H1 (cell line): ENCODE data around the gene MIPOL1. TPM values are rescaled to one million over a fixed set of nuclear protein-coding genes. Genes with fewer than 3 reads are reported as not detected.

Experiments
- CTCF ChIA-PET: fragments of 300-600 bp; sonication (Branson Sonifier 250); formaldehyde crosslinking; loops from one replicate; lab custom pipeline; 2021; ENCODE audit not compliant: partially characterized antibody; lab: Charles Lee
- POLR2A ChIA-PET: fragments of 300-600 bp; sonication (Branson Sonifier 250); formaldehyde crosslinking; loops from one replicate; lab custom pipeline; 2021; ENCODE audit warnings: inconsistent platforms; ENCODE audit not compliant: partially characterized antibody; lab: Charles Lee
- DNase-seq, 2 experiments: peaks; one replicate each; pipeline versions ENCODE4 v3.0.0 to v3.0.0-alpha.2; 2010 to 2022; ENCODE audit warnings: low spot score in 2 of 2, low read depth in 1 of 2, mixed read lengths in 1 of 2
- FAIRE-seq: peaks from 2 replicates; lab custom pipeline; 2011; peaks lifted over from hg19 to GRCh38; lab: Jason Lieb, UNC
- H2AFZ ChIP-seq: 2 replicates; pipeline ENCODE4 v1.8.1; 2012; ENCODE audit warnings: low read length, inconsistent platforms
- H2AK5ac ChIP-seq: 2 replicates; pipeline ENCODE4 v1.6.1; 2013; ENCODE audit warnings: low read depth, low read length
- H2BK120ac ChIP-seq: replicated peaks from 2 replicates; pipeline ENCODE3; 2013; ENCODE audit warnings: low read depth, low read length, inconsistent platforms
- H2BK12ac ChIP-seq: 2 replicates; pipeline ENCODE4 v1.6.1; 2013; ENCODE audit warnings: low read depth, low read length
- H2BK15ac ChIP-seq: 2 replicates; pipeline ENCODE4 v1.6.1; 2013; ENCODE audit warnings: low read length
- H2BK20ac ChIP-seq: 2 replicates; pipeline ENCODE4 v1.6.1; 2013; ENCODE audit warnings: low read length
- H2BK5ac ChIP-seq: 2 replicates; pipeline ENCODE4 v1.6.1; 2013; ENCODE audit warnings: low read depth, low read length
- H3K14ac ChIP-seq: 2 replicates; pipeline ENCODE4 v1.6.1; 2013; ENCODE audit warnings: inconsistent platforms; ENCODE audit not compliant: insufficient read length
- H3K18ac ChIP-seq: 2 replicates; pipeline ENCODE4 v1.6.1; 2013; ENCODE audit warnings: low read length; ENCODE audit errors: extremely low read depth
- H3K23ac ChIP-seq: 2 replicates; pipeline ENCODE4 v1.6.1; 2013; ENCODE audit warnings: inconsistent platforms; ENCODE audit not compliant: insufficient read length
- H3K23me2 ChIP-seq: 2 replicates; pipeline ENCODE4 v1.6.1; 2013; ENCODE audit warnings: low read depth, low read length
- H3K27ac ChIP-seq: 2 replicates; pipeline ENCODE4 v1.6.1; 2011; ENCODE audit warnings: low read depth, low read length, inconsistent platforms
- H3K27me3 ChIP-seq, 4 experiments: replicated peaks in 1 of 4; 1 replicate in 1 of 4; 2 replicates in 3 of 4; pipeline versions ENCODE4 v1.6.1 to v1.8.1; 2011 to 2013; ENCODE audit warnings: low read length in 3 of 4, mild to moderate bottlenecking in 3 of 4, inconsistent platforms in 2 of 4, mixed read lengths in 2 of 4, moderate library complexity in 1 of 4; ENCODE audit not compliant: control insufficient read depth in 3 of 4, insufficient read depth in 3 of 4; ENCODE audit errors: extremely low read depth in 1 of 4
- H3K36me3 ChIP-seq, 4 experiments: 2 replicates each; pipeline versions ENCODE4 v1.6.1 to v1.8.1; 2011 to 2013; ENCODE audit warnings: mild to moderate bottlenecking in 4 of 4, low read length in 3 of 4, moderate library complexity in 2 of 4, control low read depth in 1 of 4, inconsistent platforms in 1 of 4; ENCODE audit not compliant: insufficient read depth in 4 of 4, control insufficient read depth in 2 of 4
- H3K4ac ChIP-seq: replicated peaks from 2 replicates; pipeline ENCODE3; 2013; ENCODE audit warnings: low read length, low read depth, mixed read lengths, inconsistent platforms; ENCODE audit not compliant: insufficient read length
- H3K4me1 ChIP-seq, 4 experiments: replicated peaks in 1 of 4; 1 replicate in 1 of 4; 2 replicates in 3 of 4; pipeline versions ENCODE4 v1.6.1 to v1.8.1; 2011 to 2013; ENCODE audit warnings: low read length in 3 of 4, inconsistent platforms in 2 of 4, mixed read lengths in 1 of 4; ENCODE audit not compliant: insufficient read depth in 4 of 4, control insufficient read depth in 3 of 4
- H3K4me2 ChIP-seq, 2 experiments: 2 replicates each; pipeline versions ENCODE4 v1.6.1 to v1.8.1; 2011 to 2013; ENCODE audit warnings: low read depth in 2 of 2, low read length in 2 of 2, control low read depth in 1 of 2, inconsistent platforms in 1 of 2, mild to moderate bottlenecking in 1 of 2; ENCODE audit not compliant: insufficient read depth in 1 of 2
- H3K4me3 ChIP-seq, 4 experiments: fragments of 200-600, 300-600 bp in 1 of 4; sonication (generic), shearing (Covaris generic), sonication (Bioruptor Twin) in 1 of 4; 2 replicates each; pipeline versions ENCODE4 v1.5.1 to v1.8.1; 2011 to 2016; ENCODE audit warnings: low read length in 4 of 4, low read depth in 3 of 4, control low read depth in 2 of 4, inconsistent platforms in 2 of 4, mild to moderate bottlenecking in 2 of 4, mixed read lengths in 1 of 4, moderate library complexity in 1 of 4; ENCODE audit not compliant: insufficient read depth in 2 of 4; ENCODE audit errors: extremely low read depth in 1 of 4
- H3K56ac ChIP-seq: replicated peaks from 2 replicates; pipeline ENCODE3; 2013; ENCODE audit warnings: low read depth, mild to moderate bottlenecking, mixed read lengths, low read length, inconsistent platforms; ENCODE audit not compliant: insufficient read length
- H3K79me1 ChIP-seq: 2 replicates; pipeline ENCODE4 v1.6.1; 2013; ENCODE audit warnings: low read depth, low read length, control low read depth
- H3K79me2 ChIP-seq, 2 experiments: 2 replicates each; pipeline versions ENCODE4 v1.6.1 to v1.8.1; 2012 to 2013; ENCODE audit warnings: low read length in 2 of 2, mild to moderate bottlenecking in 2 of 2, inconsistent platforms in 1 of 2; ENCODE audit not compliant: insufficient read depth in 2 of 2, control insufficient read depth in 1 of 2
- H3K9ac ChIP-seq, 4 experiments: replicated peaks in 1 of 4; 1 replicate in 1 of 4; 2 replicates in 3 of 4; pipeline versions ENCODE4 v1.6.1 to v1.8.1; 2011 to 2013; ENCODE audit warnings: low read depth in 3 of 4, low read length in 3 of 4, control low read depth in 2 of 4, mild to moderate bottlenecking in 2 of 4, moderate library complexity in 2 of 4, inconsistent platforms in 1 of 4; ENCODE audit errors: extremely low read depth in 1 of 4
- H3K9me3 ChIP-seq, 2 experiments: 2 replicates each; pipeline versions ENCODE4 v1.6.1 to v1.8.1; 2012 to 2013; ENCODE audit warnings: mild to moderate bottlenecking in 2 of 2, moderate library complexity in 2 of 2, control low read depth in 1 of 2, inconsistent platforms in 1 of 2, low read depth in 1 of 2, low read length in 1 of 2, mixed read lengths in 1 of 2; ENCODE audit not compliant: insufficient read depth in 2 of 2
- H4K20me1 ChIP-seq, 2 experiments: replicated peaks in 1 of 2; 2 replicates each; pipeline versions ENCODE3 to v1.8.1; 2011 to 2013; ENCODE audit warnings: inconsistent platforms in 2 of 2, low read length in 2 of 2, mild to moderate bottlenecking in 1 of 2; ENCODE audit not compliant: insufficient read depth in 2 of 2, control insufficient read depth in 1 of 2
- H4K5ac ChIP-seq: 2 replicates; pipeline ENCODE4 v1.6.1; 2013; ENCODE audit warnings: low read length, low read depth, mixed read lengths, inconsistent platforms; ENCODE audit not compliant: insufficient read length
- H4K8ac ChIP-seq: 2 replicates; pipeline ENCODE4 v1.8.0; 2013; ENCODE audit warnings: mild to moderate bottlenecking, moderate library complexity, low read length, inconsistent platforms; ENCODE audit not compliant: insufficient read depth; ENCODE audit errors: extremely low read depth
- H4K91ac ChIP-seq: replicated peaks from 2 replicates; pipeline ENCODE3; 2013; ENCODE audit warnings: low read length, mixed read lengths, inconsistent platforms; ENCODE audit not compliant: insufficient read length
- BACH1 ChIP-seq: IDR thresholded peaks from 2 replicates; pipeline ENCODE4 v1.6.1; 2012; ENCODE audit warnings: low read length, improper control_type of control experiment
- CHD1 ChIP-seq: IDR thresholded peaks from 2 replicates; pipeline ENCODE4 v1.6.1; 2012; ENCODE audit warnings: low read depth, low read length, improper control_type of control experiment
- CREB1 ChIP-seq: IDR thresholded peaks from 2 replicates; pipeline ENCODE4 v1.6.1; 2012; ENCODE audit warnings: inconsistent platforms
- GABPA ChIP-seq: IDR thresholded peaks from 2 replicates; pipeline ENCODE4 v1.6.1; 2011; ENCODE audit warnings: mild to moderate bottlenecking, low read length, moderate library complexity, borderline replicate concordance; ENCODE audit not compliant: insufficient read depth
- GTF2F1 ChIP-seq: IDR thresholded peaks from 2 replicates; pipeline ENCODE4 v1.6.1; 2012; ENCODE audit warnings: low read depth, low read length, improper control_type of control experiment, borderline replicate concordance
- JUN ChIP-seq: IDR thresholded peaks from 2 replicates; pipeline ENCODE4 v1.6.1; 2011; ENCODE audit warnings: low read depth, mild to moderate bottlenecking, improper control_type of control experiment, low read length
- JUND ChIP-seq: IDR thresholded peaks from 2 replicates; pipeline ENCODE4 v1.6.1; 2011; ENCODE audit warnings: mild to moderate bottlenecking, improper control_type of control experiment, low read length
- KDM5A ChIP-seq: fragments of 200-600 bp; IDR thresholded peaks from 2 replicates; pipeline ENCODE4 v1.7.1; 2012; ENCODE audit warnings: mild to moderate bottlenecking, low read length, inconsistent platforms, mixed read lengths
- NRF1 ChIP-seq: IDR thresholded peaks from 2 replicates; pipeline ENCODE4 v1.6.1; 2011; ENCODE audit warnings: mild to moderate bottlenecking, low read depth, low read length, improper control_type of control experiment
- PHF8 ChIP-seq: fragments of 200-600 bp; sonication (generic); conservative IDR thresholded peaks from 2 replicates; pipeline ENCODE4 v1.7.1; 2012; ENCODE audit warnings: low read depth, mild to moderate bottlenecking, inconsistent platforms, low read length, moderate library complexity
- POLR2A ChIP-seq, 2 experiments: IDR thresholded peaks; 1 replicate in 1 of 2; 2 replicates in 1 of 2; pipeline ENCODE4 v1.6.1; 2011; ENCODE audit warnings: low read depth in 2 of 2, low read length in 2 of 2, mild to moderate bottlenecking in 2 of 2; ENCODE audit errors: control extremely low read depth in 1 of 2
- RXRA ChIP-seq: IDR thresholded peaks from 2 replicates; pipeline ENCODE4 v1.6.1; 2011; ENCODE audit warnings: low read depth, mild to moderate bottlenecking, low read length, moderate library complexity; ENCODE audit not compliant: insufficient read depth
- SIN3A ChIP-seq, 2 experiments: IDR thresholded peaks in 1 of 2; conservative IDR thresholded peaks in 1 of 2; 2 replicates each; pipeline ENCODE4 v1.6.1; 2011 to 2012; ENCODE audit warnings: low read length in 2 of 2, improper control_type of control experiment in 1 of 2, low read depth in 1 of 2, mild to moderate bottlenecking in 1 of 2
- SIRT6 ChIP-seq: IDR thresholded peaks from one replicate; pipeline ENCODE4 v1.7.1; 2012; ENCODE audit warnings: low read length, inconsistent platforms
- SP4 ChIP-seq: IDR thresholded peaks from 2 replicates; pipeline ENCODE4 v1.6.1; 2012; ENCODE audit warnings: low read length, inconsistent platforms
- YY1 ChIP-seq: IDR thresholded peaks from 2 replicates; pipeline ENCODE4 v1.6.1; 2011; ENCODE audit warnings: low read depth, mild to moderate bottlenecking, low read length
- WGBS, 2 experiments: shearing (Covaris generic) in 1 of 2; methylation state at CpG; one replicate each; pipeline versions ENCODE4 v1.1.6 to v1.1.7; 2013 to 2015; ENCODE audit warnings: low lambda C conversion rate in 2 of 2, mixed read lengths in 2 of 2, inconsistent platforms in 1 of 2, low coverage in 1 of 2, missing lambda C conversion rate in 1 of 2; ENCODE audit not compliant: insufficient replicate concordance in 2 of 2, insufficient coverage in 1 of 2, insufficient read length in 1 of 2; ENCODE audit errors: extremely low coverage in 1 of 2, missing lambda C conversion rate in 1 of 2; 5-methylcytosine and 5-hydroxymethylcytosine counted together
- polyA plus RNA-seq, 7 experiments: library from polyadenylated mRNA; depleted of rRNA in 3 of 7; stranded (reverse) in 5 of 7; unstranded in 2 of 7; fragments of >200 nt in 5 of 7; fragments of 200-250 nt in 2 of 7; gene quantifications; 1 replicate in 5 of 7; 2 replicates in 1 of 7; 4 replicates in 1 of 7; pipeline versions ENCODE4 v1.2.1 to v1.2.3, GENCODE V29; 2011 to 2013; ENCODE audit warnings: missing spikeins in 2 of 7, mixed read lengths in 2 of 7
- total RNA-seq: library from RNA; stranded (reverse); fragmentation: NEBNext Ultra II Directional; extraction: Animal tissue kit (Norgen Biotek cat#: 25700); gene quantifications from 2 replicates; pipeline ENCODE4 v1.2.1, GENCODE V29; 2021

MIPOL1 gene
- total and polyA plus RNA-seq, 2 of the 8 experiments (the other 6 are each of a cell fraction or from before 2014, with no cell fraction given), result 2.8 to 23.9 TPM

DNA sequence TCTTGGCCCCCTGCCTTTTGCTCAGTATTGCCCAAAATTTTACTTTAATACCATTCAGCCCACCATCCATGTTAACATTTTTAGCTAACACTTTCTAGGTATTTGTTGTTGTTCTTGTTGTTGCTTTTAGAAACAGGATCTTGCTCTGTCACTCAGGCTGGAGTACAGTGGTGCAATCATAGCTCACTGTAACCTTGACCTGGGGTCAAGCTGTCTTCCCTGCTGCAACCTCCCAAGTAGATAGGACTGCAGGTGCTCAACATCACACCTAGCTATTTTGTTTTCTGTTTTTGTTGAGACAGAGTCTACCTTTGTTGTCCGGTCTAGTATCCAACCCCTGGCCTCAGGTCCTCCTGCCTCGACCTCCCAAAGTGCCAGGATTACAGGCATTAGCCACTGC lies 4.0 kb downstream of the MIPOL1 start:
- Histone ChIP-seq H3K18ac (no peak overlapping the region), H3K9me3 (peaks cover 10 to 16% of the 10 kb centered on the region in 2 experiments)
- TF ChIP-seq YY1 (no peak), KDM5A (no peak), GTF2F1 (no peak), NRF1 (no peak), GABPA (no peak), SIN3A (conservative IDR thresholded peaks at IDR 0.05 in 1 of 2, IDR thresholded peaks at IDR 0.05 in 1 of 2; ENCODE audit: low read depth in 1 of 2, low read length in 2 of 2) (no peak), SIRT6 (no peak), SP4 (no peak), RXRA (no peak), PHF8 (no peak), POLR2A (IDR thresholded peaks at IDR 0.05; ENCODE audit: control extremely low read depth in 1 of 2, low read depth in 2 of 2, low read length in 2 of 2) (no peak), JUN (no peak), CREB1 (no peak), CHD1 (no peak), BACH1 (no peak), JUND (no peak)
- TF ChIP-seq, all 59 proteins: peak for 0
- Histone ChIP-seq H2BK120ac (no peak overlapping the region), H3K36me3 (no peaks in the 10 kb centered on the region), H2BK15ac (no peak overlapping the region), H3K23me2 (peaks cover 3% of the 10 kb centered on the region; the same call in 1 of the 2 replicates), H2BK12ac (no peak overlapping the region), H4K8ac (no peak overlapping the region), H2AFZ (no peak overlapping the region), H3K56ac (no peak overlapping the region), H3K4me1 (peaks cover 0 to 3% (median 0%) of the 10 kb centered on the region in 4 experiments; a peak in 2 of 7 replicates), H2AK5ac (no peak overlapping the region), H3K4ac (no peak overlapping the region), H3K79me2 (peaks cover 0 to 65% of the 10 kb centered on the region in 2 experiments; a peak in 3 of 4 replicates), H4K91ac (no peak overlapping the region), H3K4me2 (no peak overlapping the region), H4K20me1 (peaks cover 0 to 2% of the 10 kb centered on the region in 2 experiments), H3K79me1 (no peaks in the 10 kb centered on the region), H3K14ac (no peak overlapping the region), H3K27ac (no peak overlapping the region), H3K4me3 (no peak overlapping the region), H3K9ac (no peak overlapping the region), H4K5ac (no peak overlapping the region), H3K23ac (no peak overlapping the region), H3K27me3 (no peaks in the 10 kb centered on the region), H2BK20ac (no peak overlapping the region), H2BK5ac (no peak overlapping the region)
- ChIA-PET POLR2A (interaction anchor here (1.4 kb wide), 1 partner anchor 29 kb away, joined by 5 read pairs; the partner anchor contains the start of gene SLC25A21), CTCF (interaction anchor here (0.6 to 2.0 kb wide), 6 partner anchors 13 to 52 kb away, joined by 3 to 6 read pairs (median 3); no protein-coding TSS in a partner anchor)
- WGBS, 2 experiments, result 85% methylated on average over 2 of the region's 2 CpGs; no CpG with 5 or more reads in 1 of the 2 experiments
- DNase-seq (no peak), FAIRE-seq (no peak)
